Measurements from ENCODE around the gene MRPS34.

The MRPS34 gene

GRCh38 chr16:1724491-1724890 lies 48.4 kb downstream of the MRPS34 start:
- no peak for DNase-seq

- DNase-seq: no peak
Observed at GRCh38 chr16:1723450-1724147, 49.3 kb downstream of the MRPS34 start.
